Right forelimb (tissue), 1 donor: ENCODE results near the gene NEUROG1.

Experiments
- DNase-seq: peaks from one replicate; pipeline ENCODE4 v3.0.0-alpha.2; 2018

Gene NEUROG1

DNA sequence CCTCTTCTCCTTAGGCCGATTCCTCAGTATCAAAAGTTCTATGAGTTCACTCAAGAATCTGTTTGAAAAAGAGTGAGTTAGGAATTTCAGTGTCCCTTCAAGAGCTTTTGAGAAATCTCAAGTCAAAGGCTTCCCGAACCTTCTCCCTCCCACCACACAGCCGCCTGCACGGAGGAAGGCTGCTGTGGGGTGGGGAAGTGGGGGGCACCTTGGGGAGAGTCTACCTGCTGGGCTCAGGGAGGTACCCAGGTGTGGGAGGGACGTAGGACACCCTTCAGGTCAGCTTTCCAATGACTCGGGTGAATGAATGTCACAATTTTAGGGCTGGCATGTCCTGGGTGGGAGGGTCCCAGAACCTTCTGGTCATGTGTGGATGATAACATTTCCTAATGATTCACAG lies 25.5 kb upstream of the NEUROG1 start:
- no peak for DNase-seq

- peak; percentile 87 for DNase-seq
These were observed 25.1 kb upstream of the NEUROG1 start for GRCh38 chr5:135560858-135561257.

DNA sequence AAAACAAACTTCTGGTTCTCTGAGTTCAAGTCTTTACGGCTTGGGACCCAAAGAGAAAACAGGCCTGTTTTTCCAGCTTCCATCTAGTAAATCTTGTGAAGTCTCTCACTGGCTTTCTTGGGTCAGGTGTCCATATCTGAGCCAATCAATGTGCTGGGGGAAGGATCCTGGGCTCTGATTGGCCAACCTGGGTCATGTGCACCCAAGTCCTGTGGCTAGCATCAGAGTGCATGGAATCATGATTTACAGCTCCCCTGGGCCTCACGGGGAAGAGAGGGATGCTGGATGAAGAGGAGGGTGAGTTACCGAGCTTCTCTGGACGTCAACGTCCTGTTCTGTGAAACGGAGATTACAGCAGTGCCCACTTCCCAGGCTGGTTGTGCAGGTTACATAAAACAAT lies 23.6 kb upstream of the NEUROG1 start:
- no peak for DNase-seq

- no peak for DNase-seq
These were observed 21.5 kb upstream of the NEUROG1 start for GRCh38 chr5:135557076-135557838.

- DNase-seq: no peak
These were observed 20.9 kb upstream of the NEUROG1 start for GRCh38 chr5:135556620-135557019.

DNA sequence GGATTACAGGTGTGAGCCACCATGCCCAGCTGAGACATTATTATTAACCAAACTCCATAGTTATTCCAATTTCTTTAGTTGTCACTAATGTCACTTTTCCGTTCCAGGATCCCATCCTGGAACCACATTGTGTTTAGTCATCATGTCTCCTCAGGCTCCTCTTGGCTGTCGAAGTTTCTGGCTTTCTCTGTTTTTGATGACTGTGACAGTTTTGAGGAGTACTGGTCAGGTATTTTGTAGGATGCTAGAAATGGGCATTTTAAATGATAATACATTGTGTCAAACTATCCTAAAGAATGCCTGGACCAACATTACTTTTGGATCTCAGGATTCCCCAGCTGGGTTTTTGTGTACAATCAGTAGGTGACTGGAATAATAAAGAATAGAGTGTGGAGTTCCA lies 19.8 kb upstream of the NEUROG1 start:
- no peak for DNase-seq

GRCh38 chr5:135553688-135554462 lies 18.1 kb upstream of the NEUROG1 start:
- DNase-seq: no peak

GRCh38 chr5:135551593-135552447 lies 16.1 kb upstream of the NEUROG1 start:
- peak; percentile 75 for DNase-seq

- no peak for DNase-seq
These were observed 13.6 kb upstream of the NEUROG1 start for GRCh38 chr5:135549413-135549812.

GRCh38 chr5:135547590-135548254 lies 12.0 kb upstream of the NEUROG1 start:
- DNase-seq: no peak

DNA sequence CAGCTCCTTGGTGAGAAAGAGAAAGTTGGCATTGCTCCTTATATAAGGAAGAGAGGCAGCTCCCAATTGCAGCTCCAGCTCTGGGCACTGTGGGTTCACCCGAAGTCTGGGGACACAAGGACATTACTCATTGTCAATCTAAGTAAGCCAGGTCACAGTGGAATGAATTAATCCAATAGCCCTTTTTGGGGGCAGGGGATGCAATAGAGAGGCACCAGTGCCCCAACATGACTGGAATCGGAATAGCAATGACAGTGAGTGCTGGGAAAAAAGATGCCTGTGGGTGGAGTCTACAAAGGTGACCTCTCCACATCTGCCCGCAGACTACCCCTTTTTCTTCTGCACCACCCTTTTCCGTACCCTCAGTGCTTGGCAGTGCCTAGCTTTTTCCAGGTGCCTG lies 11.1 kb upstream of the NEUROG1 start:
- DNase-seq: no peak

DNA sequence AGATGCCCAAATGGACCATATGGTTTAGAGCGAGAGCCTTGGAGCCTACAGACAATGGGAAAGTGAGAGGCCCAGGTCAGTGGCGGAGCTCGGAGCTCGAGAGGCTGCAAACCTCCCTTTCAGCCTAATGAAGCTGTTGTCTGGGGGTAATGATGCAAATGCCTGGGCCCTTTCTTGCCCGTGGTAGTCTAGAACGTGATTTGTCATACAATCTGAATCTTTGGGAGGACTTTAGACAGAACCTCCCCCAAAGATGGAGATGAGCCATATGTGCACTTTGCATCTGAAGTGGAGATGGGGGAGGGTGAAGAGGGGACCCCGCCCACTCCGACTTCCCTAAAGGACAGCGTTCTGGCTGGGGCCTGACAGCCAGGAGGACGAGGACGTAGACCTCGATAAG lies 10.3 kb upstream of the NEUROG1 start:
- no peak for DNase-seq

GRCh38 chr5:135545099-135545498 lies 9.3 kb upstream of the NEUROG1 start:
- no peak for DNase-seq

DNA sequence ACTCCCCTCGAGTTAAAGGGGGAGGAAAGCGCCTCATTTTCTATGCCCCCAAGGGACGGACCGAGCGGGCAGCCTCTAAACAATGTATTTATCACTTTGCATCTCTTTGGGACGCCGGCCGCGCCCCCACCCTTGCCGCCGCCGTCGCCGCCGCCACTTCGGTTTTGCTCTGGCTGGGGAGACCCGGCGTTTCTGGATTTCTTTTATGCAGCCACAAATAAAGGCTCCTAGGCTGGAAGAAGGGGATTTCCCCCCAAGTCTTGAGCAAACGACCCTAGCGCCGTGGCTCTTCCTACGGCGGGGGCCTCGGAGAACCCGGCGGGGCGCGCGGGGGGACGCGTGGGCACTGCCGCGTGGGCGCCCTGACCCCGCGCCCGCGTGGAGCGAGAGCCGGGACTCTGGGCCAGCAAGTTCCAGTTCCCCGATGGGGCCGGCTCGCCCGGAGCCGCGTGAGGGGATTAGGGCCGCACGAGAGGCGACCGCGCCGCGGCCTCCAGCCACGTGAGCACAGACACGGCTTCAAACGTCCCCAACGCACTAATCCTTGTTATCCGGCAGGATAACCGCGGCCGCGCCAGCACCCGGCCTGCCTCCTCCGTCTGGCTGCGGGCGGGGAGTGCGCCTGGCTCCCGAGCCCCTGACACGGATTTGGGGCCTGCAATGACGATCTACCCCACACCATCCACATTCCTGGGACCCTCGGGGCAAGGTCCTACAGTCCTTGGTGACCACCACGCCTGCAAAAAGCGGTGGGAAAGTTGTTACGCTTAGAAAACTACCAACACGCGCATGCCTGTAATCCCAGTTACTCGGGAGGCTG lies 7.9 kb upstream of the NEUROG1 start:
- no peak for DNase-seq

GRCh38 chr5:135543001-135543484 lies 7.3 kb upstream of the NEUROG1 start:
- DNase-seq: no peak

- no peak for DNase-seq
These were observed 6.2 kb upstream of the NEUROG1 start for GRCh38 chr5:135541807-135542502.

GRCh38 chr5:135539430-135540005 lies 3.8 kb upstream of the NEUROG1 start:
- no peak for DNase-seq

GRCh38 chr5:135538261-135538660 lies 2.5 kb upstream of the NEUROG1 start:
- DNase-seq: no peak

DNA sequence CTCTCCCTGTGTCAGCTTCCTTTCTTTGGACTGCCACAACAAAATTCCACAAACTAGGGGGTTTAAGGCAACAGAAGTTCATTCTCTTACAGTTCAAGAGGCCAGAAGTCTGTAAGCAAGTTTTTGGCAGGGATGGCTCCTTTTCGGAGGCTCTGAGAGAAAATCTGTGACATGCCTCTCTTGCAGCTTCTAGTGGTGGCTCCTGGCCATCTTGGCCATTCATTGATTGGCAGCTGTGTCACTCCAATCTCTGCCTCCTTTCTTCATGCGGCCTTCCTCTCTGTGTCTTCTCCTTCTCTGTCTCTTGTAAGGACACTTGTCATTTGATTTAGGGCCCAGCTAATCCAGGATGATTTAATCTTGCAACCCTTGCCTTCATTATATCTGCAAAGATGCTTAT lies 2.0 kb upstream of the NEUROG1 start:
- DNase-seq: no peak

GRCh38 chr5:135537271-135537670 lies 1.5 kb upstream of the NEUROG1 start:
- DNase-seq: no peak

DNA sequence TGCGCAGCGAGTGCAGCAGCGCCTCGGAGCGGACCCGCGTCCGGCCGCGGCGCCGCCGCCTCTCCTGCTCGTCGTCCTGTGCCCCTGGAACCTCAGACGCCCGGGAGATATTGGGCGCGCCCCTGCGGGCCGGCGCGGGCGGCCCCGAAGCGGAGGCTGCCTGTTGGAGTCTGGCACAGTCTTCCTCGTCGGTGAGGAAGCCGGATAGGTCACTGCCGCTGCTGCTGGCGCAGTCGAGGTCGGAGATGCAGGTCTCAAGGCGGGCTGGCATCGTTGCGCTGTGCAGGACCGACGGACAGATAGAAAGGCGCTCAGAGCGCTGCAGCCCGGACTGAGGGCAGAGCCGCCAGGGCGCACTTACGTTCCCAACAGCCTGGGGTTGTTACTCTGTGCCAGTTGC lies 344 bp downstream of the NEUROG1 start:
- DNase-seq: no peak
